ENCODE measurements around the gene HSPBP1. TPM values are rescaled to one million over a fixed set of nuclear protein-coding genes. Genes with fewer than 3 reads are reported as not detected.
A peak's percentile ranks its signal among the peaks of the same experiment; 100 is the strongest.

Gene HSPBP1
- total RNA-seq, 1 donor from 2014 or later = 22.7 TPM

DNA sequence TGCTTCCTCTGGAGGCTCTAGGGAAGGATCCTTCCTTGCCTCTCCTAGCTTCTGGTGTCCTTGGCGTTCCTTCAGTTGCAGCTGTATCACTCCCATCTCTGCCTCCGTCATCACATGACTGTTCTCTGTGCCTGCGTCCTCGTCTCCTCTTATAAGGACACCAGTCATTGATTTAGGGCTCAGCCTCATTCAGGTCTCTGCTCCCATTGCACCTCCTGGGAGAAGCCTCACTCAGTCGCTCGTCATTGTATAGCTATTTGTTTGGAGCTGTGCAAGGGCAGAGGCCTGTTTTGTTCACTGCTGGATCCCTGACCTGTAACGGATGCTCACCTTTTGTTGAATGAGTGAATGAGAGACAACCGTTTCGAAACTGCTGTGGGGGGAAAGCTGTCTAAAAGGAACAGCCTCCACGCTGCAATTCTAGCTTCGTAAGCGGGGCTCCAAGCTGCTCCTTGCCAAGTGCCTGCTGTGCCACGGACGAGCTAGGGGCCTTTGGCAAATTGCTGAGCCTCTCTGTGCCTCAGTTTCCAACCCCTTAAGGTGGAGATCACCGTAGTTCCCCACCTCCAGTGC is 21.1 kb upstream of the HSPBP1 start:
- no peak overlapping the region for H3K27ac Mint-ChIP-seq (ENCODE audit: unreplicated experiment)
- H3K36me3 Mint-ChIP-seq (ENCODE audit: low read depth) = peaks cover 11% of the 10 kb centered on the region

DNA sequence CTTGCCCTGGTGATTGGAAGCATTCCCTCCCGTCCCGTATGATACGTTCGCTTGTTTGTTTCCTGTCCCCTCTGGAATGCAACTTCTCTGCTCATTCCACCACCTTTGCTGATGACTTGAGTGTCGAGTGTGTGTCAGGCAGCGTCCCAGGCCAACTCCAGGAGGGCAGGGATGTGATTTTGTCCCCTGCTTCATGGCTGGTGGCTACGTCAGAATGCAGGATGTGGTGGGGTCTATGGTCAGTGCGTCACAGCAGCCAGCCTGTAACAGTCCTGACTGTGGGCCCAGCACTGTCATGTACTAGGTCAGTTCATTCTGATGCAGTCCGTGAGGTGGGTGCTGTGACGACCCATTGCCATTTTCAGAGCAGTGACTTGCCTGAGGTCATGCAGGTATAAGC is 20.1 kb upstream of the HSPBP1 start:
- H3K27ac Mint-ChIP-seq (ENCODE audit: unreplicated experiment) = no peak overlapping the region
- H3K4me3 Mint-ChIP-seq (ENCODE audit: unreplicated experiment) = no peak overlapping the region
- no peaks in the 10 kb centered on the region for H3K27me3 Mint-ChIP-seq (ENCODE audit: low read depth)
- H3K9me3 Mint-ChIP-seq (ENCODE audit: low read depth) = no peaks in the 10 kb centered on the region
- TF ChIP-seq, protein P1, sequence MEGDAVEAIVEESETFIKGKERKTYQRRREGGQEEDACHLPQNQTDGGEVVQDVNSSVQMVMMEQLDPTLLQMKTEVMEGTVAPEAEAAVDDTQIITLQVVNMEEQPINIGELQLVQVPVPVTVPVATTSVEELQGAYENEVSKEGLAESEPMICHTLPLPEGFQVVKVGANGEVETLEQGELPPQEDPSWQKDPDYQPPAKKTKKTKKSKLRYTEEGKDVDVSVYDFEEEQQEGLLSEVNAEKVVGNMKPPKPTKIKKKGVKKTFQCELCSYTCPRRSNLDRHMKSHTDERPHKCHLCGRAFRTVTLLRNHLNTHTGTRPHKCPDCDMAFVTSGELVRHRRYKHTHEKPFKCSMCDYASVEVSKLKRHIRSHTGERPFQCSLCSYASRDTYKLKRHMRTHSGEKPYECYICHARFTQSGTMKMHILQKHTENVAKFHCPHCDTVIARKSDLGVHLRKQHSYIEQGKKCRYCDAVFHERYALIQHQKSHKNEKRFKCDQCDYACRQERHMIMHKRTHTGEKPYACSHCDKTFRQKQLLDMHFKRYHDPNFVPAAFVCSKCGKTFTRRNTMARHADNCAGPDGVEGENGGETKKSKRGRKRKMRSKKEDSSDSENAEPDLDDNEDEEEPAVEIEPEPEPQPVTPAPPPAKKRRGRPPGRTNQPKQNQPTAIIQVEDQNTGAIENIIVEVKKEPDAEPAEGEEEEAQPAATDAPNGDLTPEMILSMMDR (IDR thresholded peaks at IDR 0.05) = no peak
- peaks cover 9% of the 10 kb centered on the region for H3K4me1 Mint-ChIP-seq (ENCODE audit: low read depth)
- no peak for DNase-seq (ENCODE audit: low spot score)
- H3K36me3 Mint-ChIP-seq (ENCODE audit: low read depth) = peaks cover 15% of the 10 kb centered on the region

More for the DNA sequence above, 21.1 kb upstream of the HSPBP1 start:
- DNase-seq (ENCODE audit: low spot score) = no peak
- H3K27me3 Mint-ChIP-seq (ENCODE audit: low read depth) = no peaks in the 10 kb centered on the region
- H3K4me3 Mint-ChIP-seq (ENCODE audit: unreplicated experiment) = peak overlapping the region; percentile 64
- TF ChIP-seq, protein P1 (IDR thresholded peaks at IDR 0.05) = no peak
- H3K9me3 Mint-ChIP-seq (ENCODE audit: low read depth) = no peaks in the 10 kb centered on the region
- H3K4me1 Mint-ChIP-seq (ENCODE audit: low read depth) = peaks cover 9% of the 10 kb centered on the region

- TF ChIP-seq, protein P1 (IDR thresholded peaks at IDR 0.05) = no peak
- Mint-ChIP-seq H3K27ac (ENCODE audit: unreplicated experiment) (no peak overlapping the region), H3K36me3 (ENCODE audit: low read depth) (peaks cover 16% of the 10 kb centered on the region), H3K27me3 (ENCODE audit: low read depth) (no peaks in the 10 kb centered on the region), H3K9me3 (ENCODE audit: low read depth) (no peaks in the 10 kb centered on the region), H3K4me3 (ENCODE audit: unreplicated experiment) (no peak overlapping the region), H3K4me1 (ENCODE audit: low read depth) (peaks cover 9% of the 10 kb centered on the region)
- no peak for DNase-seq (ENCODE audit: low spot score)
These were observed 17.4 kb upstream of the HSPBP1 start for GRCh38 chr19:55297267-55297666.

- TF ChIP-seq, protein P1 (IDR thresholded peaks at IDR 0.05) = no peak
- no peak overlapping the region for H3K4me3 Mint-ChIP-seq (ENCODE audit: unreplicated experiment)
- H3K4me1 Mint-ChIP-seq (ENCODE audit: low read depth) = peaks cover 12% of the 10 kb centered on the region
- no peak overlapping the region for H3K27ac Mint-ChIP-seq (ENCODE audit: unreplicated experiment)
- no peaks in the 10 kb centered on the region for H3K9me3 Mint-ChIP-seq (ENCODE audit: low read depth)
- H3K36me3 Mint-ChIP-seq (ENCODE audit: low read depth) = peaks cover 1% of the 10 kb centered on the region
- H3K27me3 Mint-ChIP-seq (ENCODE audit: low read depth) = no peaks in the 10 kb centered on the region
- DNase-seq (ENCODE audit: low spot score) = no peak
These were observed 9.3 kb upstream of the HSPBP1 start for GRCh38 chr19:55289117-55289796.

GRCh38 chr19:55287361-55288079 is 7.6 kb upstream of the HSPBP1 start:
- TF ChIP-seq, protein P1 (IDR thresholded peaks at IDR 0.05) = no peak
- Mint-ChIP-seq H3K4me1 (ENCODE audit: low read depth) (peaks cover 17% of the 10 kb centered on the region), H3K27me3 (ENCODE audit: low read depth) (no peaks in the 10 kb centered on the region), H3K4me3 (ENCODE audit: unreplicated experiment) (no peak overlapping the region), H3K9me3 (ENCODE audit: low read depth) (no peaks in the 10 kb centered on the region), H3K27ac (ENCODE audit: unreplicated experiment) (no peak overlapping the region), H3K36me3 (ENCODE audit: low read depth) (no peaks in the 10 kb centered on the region)
- DNase-seq (ENCODE audit: low spot score) = no peak
